NCI-H2196 treated with DMSO at 0.1 percent for 48 hours (cell line): Measurements from ENCODE around the gene CTNNA1.

Source experiments
- DNase-seq: peaks from one replicate; lab custom pipeline; 2025; ENCODE audit not compliant: unreplicated experiment; lab: John Stamatoyannopoulos, UW

CTNNA1 gene

DNA sequence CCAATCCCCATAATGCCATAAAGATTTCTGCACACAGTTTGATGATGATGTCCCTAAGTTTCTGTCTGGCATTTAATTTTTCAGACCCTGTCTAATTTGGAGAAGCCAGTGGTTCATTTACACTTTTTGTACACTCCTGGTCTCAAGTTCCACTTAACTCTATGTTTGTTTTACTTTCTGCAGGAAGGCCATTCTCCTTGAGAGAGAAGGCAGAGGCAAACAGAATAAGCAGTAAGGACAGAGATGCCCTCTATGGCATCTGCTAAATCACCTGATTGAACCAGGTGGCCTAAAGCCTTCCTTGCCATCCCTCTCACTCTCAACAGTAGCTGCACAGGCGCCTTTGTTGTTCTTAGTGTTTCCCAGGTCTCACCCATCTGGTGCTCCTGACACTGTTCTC, 208.0 kb downstream of the CTNNA1 start:
- DNase-seq: no peak

DNA sequence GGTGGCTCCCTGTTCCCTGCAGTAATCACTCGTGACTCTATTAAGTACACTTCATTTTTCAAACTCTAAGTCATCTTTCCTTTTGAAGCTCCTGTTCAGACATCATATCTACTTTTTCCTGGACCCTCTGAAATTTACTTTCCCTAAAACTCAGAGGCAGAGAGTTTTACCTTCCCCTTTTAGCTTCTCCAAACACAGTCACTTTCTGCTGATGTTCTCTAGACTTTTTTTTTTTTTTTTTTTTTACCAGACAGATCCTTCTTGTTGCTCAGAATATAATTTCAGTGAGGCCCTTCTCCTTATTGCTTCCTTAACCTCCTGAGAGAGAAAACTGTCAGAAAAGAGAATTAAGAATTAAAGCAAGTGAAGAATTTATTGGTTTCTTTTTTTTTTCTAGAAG, 208.5 kb downstream of the CTNNA1 start:
- no peak for DNase-seq

DNA sequence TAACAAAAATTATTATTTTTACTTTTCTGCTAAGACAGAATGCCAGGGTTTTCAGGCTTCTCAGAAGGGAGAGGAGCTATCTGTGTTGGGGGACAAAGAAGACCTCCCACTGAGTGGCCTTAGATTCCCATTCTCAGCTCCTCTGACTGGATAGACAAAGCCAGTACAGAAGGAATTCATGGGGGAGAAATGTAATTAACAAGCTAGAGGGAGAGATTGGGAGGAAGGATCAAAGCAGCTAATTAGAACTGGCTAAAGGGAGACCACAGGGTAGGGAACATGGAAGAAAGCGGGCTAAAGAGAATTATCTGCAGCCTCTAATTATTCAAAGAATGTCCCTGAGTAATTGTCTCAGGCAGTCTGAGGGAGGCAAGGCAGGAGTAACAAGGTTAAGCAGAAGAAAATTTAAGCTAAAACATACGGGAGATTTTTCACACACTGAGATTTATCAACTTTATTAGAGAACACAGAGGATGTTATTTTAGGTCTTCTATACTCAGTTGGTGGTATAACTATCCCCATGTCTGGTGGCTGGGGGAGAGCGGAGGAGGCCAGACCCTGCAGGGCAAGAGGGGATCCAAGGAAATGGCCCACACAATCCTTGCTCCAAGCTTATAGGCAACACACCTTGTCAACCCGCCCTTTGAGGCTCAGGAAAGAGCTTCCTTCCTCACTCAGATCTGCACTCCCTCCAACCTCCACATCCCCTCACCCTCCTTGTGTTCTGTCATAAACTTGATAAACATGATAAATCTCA, 209.6 kb downstream of the CTNNA1 start:
- no peak for DNase-seq

DNA sequence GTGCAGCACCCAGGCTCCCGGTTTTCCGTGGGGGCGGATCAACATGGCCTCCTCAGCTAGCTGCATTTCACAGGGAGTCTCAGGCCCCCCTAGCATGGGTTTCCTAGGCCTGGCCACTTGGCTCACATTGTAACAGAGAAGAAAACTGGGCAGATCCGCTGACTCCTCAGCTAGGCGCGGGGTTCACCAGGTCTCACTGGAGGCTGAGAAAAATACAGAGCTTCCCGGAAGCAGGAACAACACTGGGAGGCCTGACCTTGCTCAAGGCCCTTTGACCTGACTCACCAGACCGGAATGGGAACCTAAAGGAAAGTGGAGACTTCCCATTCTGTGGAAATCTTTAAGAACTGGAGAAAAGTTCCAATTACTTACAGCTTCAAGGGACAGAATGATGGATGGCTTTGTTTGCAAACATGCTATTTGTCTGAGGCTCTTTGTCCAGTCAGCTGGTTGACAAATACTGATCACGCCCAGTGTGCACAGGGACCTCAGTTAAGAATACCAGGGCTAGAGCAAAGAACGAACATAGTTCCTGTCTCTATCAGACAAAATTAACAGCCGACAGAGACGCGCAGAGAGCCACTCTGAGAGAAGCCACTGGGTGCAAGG, 210.6 kb downstream of the CTNNA1 start:
- no peak for DNase-seq

DNA sequence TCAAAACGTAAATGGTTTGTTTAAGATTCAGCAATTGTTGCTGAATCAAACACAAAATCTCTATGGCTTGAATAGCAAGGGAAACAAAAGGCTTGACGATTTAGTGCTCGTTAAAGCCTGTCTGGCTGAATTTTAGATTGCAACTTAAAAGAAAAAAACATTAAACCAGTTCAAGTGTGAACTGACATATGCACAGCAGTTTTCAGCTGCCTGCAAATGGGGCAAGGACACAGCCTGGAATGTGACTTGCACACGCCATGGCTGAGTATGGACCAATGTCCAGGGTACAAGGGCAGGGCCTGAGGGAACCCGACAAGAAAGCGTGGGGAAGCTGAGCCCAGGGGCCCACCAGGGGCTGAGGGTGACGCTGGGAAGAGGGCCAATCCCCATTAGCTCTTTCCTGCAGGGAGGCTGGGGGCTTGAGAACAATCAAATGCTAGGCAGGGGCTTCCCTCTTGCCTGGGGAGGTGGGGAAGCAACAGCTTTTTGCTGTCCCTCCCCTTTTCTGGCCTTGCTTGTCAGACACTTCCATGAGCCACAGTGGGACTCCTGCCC, 211.5 kb downstream of the CTNNA1 start:
- no peak for DNase-seq

DNA sequence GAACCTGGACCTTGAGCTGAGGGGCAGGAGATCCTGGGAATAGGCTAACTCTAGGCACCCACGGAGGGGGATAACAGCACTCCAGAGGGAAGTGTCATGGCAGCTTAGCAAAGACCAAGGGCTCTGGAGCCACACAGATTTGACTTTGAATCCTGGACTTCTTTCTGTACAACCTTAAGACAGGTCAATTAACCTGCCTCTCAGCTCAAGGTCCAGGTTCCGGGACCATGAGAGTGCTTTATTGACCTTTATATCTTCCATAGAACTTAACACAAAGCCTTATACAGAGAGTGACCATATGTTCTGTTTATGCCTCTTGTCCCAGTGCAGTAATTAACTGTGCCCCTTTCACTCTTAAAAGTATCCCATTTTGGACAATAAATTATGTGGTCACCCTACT, 212.4 kb downstream of the CTNNA1 start:
- DNase-seq: no peak

DNA sequence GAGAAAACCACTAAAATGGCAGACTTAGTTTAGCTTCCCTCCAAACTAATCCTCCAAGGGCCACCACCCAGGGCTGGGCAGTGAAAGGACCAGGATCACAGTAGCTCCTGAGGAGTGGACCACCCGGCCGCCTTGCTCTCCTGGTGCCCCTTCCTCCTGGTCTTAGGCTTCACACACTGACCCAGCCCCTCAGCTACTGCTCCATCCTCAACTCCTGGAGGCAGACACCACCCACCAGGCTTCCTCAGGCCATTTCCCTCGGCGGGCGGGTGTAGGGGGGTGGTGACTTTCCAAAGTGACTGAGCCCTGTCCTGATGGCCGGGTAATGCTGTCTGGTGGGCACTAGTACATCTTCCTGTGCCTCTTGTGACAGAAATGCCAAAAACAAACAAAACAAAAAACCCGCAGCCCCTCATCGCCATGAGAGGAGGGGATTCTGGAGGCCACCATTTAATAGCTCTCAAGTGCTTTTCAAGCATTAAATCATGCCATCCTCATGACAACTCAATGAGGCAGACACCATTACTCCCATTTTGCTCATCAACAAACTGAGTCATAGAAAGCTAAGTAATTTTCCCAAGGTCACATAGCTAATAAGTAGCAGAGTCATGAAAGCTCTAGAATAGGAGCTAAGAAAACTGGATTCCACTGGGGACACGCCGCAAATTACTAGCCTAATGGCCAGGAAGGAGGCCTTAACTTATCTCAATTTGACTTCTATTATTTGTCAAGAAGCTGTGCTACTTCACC, 213.2 kb downstream of the CTNNA1 start:
- DNase-seq: no peak

DNA sequence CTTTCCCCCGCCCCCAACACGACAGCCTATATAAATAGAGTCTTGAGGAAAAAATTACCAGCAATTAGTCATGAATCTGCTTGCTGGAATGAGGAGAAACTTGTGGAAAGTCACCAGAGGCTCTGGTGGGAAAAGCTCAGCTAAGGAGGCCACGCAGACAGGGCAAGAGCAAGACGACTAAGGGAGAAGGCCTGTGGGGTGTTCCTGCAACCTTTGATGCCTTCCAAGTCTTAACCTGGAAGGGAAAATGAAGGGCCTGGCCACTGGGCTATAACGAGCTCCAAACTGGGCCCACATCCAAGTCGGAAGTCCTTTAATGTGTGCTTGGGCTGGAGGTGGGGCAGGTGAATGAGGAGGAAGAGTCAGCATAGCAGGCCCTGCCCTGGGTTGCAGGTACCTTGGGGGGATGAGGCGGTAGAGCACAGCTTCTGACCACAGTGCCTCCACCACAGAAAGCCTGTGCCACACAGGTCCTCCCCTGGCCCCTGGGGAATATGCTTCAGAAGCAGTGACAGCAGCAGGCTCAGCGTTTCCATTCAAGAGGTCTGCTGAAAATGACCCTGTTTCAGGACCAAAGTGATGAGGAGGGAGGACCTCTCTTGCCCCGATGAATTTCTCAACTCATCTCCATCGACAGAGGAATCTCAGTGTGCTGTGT, 214.7 kb downstream of the CTNNA1 start:
- DNase-seq: peak; percentile 76

DNA sequence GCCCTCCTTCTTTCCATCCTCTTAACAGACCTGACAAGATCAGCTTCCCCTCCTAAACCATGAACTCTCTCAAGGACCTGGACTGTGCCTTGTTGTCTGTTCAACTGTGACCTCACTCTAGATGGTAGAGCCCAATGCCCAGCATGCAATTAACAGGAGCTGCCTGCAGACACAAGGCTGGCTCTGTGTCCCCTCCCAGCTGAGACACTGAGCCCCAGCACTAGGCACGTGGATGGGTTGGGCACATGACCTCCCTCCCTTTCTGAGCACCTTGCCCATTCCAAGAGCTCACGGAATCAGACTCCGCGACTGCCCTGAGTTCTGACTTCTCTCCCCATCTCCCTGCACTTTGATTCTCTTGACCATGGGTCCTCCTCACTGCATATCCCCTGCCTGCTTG, 215.4 kb downstream of the CTNNA1 start:
- no peak for DNase-seq

DNA sequence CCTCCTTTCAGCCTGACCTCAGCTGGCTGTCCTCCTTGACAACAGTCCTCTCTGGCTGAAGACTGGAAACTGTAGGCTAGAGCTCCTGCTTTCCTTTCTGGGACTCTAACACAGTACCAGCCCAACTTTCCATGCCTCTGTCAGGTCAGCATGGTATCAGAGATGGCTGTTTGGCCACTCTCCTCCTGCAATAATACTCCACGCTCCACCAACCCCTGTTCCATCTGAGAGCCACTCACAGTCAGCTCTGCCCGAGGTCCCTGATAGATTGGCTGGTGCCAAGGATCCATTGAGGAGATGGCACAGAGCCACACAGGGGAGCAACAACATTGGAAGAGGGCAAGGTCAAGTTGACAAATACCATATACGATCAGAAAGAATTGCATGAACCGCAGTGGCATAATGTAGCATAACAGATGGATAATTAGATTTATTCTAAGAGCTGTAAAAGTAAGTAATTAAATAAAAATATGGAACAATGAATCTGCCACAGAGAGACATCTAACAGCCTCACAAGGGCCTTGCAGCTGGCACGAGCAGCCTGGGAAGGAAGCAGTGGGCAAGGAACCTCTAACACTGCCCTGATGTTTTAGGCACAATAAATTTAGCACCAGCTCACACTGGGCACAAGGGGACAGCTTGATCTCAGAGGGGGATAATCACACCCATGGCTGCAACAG, 216.2 kb downstream of the CTNNA1 start:
- no peak for DNase-seq

DNA sequence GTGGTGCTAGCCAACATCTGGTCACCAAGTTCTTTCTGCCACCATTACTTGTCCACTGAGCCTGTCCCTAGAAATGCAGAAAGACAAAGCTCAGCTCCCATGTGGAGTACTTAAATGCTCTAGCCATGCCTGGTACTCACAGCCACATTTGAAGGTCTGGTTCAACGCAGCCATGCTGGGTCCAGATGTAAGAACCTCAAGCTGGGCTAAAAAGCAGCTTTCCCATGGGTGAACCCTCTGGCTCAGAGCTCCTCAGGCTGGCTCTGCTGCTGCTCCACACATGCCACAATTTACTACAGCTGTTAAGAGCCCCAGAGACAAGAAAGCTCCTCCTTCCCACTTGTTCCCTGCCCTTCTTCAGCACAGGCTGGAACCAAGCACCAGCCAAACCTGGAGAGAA, 219.0 kb downstream of the CTNNA1 start:
- DNase-seq: no peak

DNA sequence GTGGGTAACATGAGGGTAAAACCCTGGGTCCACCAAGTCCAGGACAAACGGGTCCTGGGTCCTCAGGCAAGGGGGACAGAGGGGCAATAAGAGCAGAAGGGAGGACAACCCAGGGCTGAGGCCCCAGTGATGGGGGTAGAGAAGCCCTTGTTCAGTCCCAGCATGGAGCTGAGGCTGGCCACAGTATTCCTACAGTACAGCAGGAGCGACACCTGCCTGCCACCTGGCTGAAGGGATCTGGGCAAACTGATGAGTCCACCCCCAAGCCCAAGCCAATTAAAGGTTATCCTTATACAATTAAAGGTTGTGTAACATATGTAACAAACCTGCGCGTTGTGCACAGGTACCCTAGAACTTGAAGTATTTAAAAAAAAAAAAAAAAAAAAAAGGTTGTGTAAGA, 219.6 kb downstream of the CTNNA1 start:
- DNase-seq: peak; percentile 34

DNA sequence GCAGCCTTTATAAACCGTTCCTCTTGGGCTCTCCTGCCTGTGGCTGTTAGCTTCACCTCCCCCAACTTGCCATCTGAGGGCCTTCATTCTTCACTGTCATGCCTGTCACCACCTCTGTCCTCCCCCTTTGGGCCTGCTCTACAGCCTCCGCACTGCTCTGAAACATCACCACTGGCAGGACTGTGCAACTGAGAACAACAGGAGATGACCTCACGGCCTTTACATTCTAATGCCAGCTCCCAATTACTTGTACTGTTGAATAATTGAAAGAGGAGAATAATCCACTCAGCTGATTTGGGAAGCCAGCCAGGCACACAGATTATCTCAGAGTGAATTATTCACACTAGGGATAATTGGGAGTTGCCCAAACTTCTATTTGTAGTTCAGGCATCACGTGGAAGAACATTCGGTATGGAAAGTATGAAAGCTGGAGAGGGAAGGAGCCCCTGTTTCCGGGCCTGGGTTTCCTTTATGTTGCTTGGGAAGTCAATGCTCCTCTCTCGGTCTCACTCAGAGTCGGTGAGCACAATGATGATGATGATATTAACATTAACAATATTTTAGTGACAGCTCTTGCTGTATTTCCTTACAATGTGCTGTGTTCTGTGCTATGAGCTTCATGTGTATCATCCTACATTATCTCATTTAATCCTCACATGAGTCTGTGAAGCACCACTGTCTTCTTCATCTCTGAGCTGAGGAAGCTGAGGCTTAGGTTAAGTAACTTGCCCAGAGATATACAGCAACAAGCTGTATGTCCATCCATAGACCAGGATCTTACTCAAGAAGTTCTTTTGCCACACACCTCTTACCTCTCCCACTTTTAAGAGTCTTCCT, 221.2 kb downstream of the CTNNA1 start:
- DNase-seq: peak; percentile 61

DNA sequence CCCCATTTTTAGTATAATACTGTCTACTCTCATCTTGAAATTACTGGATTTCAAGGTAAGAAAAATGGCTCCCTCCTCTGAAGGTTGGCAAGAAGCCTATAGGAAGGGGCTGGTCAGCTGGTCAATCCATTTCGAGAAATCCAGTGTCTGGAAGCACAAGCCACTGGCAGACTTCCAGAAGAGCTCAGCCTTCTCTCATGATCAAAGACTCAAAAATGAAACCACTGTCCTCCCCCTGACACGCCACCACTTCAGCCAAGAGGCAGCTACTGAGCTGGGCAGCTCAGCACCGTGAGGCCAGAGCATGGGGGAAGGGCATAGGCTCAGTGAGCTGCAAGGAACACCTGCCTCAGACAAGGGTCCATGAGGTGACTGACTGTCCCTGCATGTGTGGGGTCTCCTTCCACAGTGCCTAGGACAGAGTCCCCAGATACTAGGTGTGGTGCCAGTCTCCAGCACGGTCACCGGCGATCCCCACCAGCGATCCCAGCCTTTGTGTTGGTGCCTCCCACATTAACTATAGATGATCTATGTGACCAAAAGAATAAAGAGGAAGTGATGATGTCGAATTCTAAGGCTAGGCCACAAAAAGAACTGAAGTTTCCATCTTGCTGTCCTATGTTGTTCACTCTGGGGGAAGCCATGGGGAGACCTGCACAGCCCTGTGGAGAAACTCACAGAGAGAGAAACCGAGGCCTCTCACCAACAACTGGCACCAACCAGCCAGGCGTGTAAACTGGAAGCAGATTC, 222.0 kb downstream of the CTNNA1 start:
- DNase-seq: peak; percentile 94

DNA sequence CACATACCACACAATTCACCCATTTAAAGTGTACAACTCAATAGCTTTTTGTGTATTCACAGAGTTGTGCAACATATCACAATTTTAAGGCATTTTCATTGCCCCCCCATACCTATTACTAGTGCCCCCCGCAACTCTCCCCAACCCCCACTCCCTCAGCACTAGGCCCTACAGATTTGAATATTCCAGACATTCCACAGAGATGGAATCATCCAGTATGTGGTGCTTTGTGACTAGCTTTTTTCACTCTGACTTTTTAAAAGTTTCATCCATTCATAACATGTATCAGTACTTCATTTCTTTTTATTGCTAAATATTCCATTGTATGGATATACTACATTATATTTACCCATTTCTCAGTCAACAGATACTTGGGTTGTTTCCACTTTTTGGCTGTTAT, 224.9 kb downstream of the CTNNA1 start:
- no peak for DNase-seq

DNA sequence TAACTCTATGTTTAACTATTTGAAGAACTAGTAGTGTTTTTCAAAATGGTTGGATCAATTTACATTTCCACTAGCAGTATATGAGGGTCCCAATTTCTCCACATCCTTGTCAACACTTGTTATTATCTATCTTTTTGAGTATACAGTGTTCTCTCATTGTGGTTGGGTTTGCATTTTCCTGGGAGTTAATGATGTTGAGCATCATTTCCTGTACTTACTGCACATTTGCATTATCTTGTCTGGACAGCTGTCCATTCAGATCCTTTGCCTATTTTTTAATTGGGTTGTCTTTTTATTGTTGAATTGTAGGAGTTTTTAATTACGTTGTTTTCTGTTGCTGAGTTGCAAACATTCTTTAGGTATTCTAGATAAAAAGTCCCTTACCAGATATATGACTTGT, 225.4 kb downstream of the CTNNA1 start:
- DNase-seq: no peak

DNA sequence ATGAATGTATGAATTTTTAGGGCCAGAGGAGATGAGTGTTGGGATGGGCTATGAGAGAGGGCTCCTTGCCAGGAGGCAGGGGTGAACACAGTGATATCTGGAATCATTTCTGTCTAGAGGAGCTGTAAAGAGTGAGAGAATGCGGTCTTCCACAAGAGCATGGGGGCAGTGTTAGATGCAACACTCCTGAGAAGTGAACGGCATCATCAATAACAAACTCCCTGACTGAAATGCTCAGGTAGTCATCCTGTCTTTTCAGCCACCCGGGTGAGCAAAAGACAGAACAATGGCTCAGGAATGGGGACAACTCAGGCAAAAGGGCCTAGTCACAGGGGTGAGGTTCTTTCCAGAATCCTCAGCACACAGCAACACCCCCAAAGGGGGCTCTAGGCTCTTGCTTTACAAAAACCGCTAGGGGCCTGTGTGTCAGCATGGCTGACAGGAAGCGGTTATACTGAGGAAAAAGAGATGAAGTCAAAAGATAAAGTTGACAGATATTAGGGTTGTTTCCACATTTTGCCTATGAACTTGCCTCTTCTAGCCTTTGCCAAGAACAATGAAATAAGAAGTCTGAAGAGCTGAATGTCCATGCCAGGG, 226.6 kb downstream of the CTNNA1 start:
- DNase-seq: no peak

DNA sequence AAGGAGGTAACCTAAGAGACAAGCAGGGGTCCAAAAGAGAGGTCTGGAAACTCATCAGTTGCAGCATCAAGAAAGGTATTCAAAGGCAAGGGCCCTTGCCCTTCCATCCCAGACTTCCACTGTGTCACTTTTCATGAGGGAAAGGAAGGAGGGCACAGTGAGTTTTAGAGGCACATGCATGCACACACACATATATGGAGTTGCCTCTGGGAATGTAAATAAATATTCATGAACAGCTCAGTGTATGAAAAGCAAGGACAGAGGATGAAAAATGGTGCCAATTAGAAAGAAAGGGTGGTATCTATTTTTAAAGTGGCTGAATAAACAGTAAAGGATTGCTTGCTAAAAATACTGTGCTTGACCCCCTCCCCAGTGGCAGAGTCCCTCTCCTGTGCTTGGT, 227.2 kb downstream of the CTNNA1 start:
- no peak for DNase-seq

DNA sequence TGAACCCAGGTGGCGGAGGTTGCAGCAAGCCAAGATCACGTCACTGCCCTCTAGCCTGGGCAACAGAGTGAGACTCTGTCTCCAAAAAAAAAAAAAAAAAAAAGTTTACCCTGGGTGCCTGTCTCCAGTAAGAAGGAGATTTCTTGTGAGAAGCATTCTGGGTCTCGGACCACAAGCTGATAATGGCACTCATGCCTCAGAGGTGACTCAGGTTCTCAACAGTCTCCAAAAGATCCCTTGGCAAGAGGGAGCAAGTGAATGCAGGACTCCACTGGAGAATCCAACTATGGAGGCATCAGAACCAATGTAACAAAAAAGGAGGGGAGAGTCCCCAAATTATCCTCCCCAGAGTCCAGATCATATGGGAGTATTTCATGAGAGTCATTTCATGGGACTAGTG, 227.9 kb downstream of the CTNNA1 start:
- no peak for DNase-seq
